Stimulated activated CD8-positive, alpha-beta memory T cell treated with anti-CD3 and anti-CD28 coated beads, Interleukin-4, amount 100 ng/mL, for 48 hours (primary cell): ENCODE data around the gene HERPUD1.
"Not testable (repeated sequence)": the region's sequence is repeated elsewhere in the genome, so short reads cannot be mapped to it uniquely, and the experiment has no call there.

ENCODE experiments used
- DNase-seq: peaks from one replicate; pipeline ENCODE4 v3.0.0-alpha.2; 2020

Gene HERPUD1, protein sequence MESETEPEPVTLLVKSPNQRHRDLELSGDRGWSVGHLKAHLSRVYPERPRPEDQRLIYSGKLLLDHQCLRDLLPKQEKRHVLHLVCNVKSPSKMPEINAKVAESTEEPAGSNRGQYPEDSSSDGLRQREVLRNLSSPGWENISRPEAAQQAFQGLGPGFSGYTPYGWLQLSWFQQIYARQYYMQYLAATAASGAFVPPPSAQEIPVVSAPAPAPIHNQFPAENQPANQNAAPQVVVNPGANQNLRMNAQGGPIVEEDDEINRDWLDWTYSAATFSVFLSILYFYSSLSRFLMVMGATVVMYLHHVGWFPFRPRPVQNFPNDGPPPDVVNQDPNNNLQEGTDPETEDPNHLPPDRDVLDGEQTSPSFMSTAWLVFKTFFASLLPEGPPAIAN

DNA sequence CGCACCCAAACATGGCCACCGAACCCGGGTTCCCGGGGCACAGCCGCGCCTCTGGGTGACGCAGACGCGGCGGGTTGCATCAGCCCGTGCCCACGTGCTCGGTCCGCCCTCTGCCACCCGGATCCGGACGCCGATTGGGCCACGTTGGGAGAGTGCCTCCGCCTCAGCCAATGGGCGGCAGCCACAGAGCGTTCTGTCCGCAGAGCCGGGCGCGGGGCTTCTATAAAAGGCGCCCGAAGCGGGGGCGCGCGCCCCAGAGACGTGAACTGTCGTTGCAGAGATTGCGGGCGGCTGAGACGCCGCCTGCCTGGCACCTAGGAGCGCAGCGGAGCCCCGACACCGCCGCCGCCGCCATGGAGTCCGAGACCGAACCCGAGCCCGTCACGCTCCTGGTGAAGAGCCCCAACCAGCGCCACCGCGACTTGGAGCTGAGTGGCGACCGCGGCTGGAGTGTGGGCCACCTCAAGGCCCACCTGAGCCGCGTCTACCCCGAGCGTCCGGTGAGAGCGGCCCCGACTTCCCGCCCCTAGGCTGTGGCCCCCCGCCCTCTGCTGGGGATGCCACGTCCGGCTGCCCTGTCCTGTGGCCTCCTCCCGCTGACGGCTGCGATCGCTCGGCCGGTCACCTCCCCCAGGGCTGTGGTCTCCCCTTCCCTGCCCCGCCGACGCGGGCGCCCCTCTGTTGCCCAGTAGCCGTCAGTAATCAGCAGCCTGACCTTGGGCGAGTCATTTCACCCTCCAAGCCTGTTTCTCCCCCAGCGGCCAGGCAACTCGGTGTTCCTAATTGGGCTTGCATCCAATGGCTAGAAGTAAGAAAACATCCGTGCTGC is at the start of gene HERPUD1:
Gene HERPUD1, plus strand, starts transcription at position 251 of the 829 bp plus-strand sequence. Its CDS starts 103 bp downstream, at position 354.
- DNase-seq = peak; percentile 99

DNA sequence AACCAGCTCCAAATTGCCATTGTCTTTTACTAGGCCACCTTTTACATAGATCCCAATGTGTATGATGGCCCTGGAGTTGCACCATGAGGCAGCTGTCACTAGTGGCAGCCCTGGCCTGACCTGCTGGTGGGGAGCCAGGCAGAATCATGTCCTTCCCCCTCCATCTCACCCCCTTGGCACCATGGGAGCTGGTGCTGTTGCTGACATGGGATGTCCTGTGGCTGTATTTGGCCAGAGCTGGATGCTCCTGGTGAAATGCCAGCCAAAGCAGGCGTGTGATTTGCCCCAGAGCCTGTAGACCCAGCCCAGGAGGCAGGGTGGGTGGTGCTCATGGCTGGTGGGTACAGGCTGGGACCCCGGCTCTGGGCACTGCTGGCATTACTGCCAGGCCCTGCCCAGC is 48.4 kb upstream of the HERPUD1 start:
- DNase-seq = no peak

DNA sequence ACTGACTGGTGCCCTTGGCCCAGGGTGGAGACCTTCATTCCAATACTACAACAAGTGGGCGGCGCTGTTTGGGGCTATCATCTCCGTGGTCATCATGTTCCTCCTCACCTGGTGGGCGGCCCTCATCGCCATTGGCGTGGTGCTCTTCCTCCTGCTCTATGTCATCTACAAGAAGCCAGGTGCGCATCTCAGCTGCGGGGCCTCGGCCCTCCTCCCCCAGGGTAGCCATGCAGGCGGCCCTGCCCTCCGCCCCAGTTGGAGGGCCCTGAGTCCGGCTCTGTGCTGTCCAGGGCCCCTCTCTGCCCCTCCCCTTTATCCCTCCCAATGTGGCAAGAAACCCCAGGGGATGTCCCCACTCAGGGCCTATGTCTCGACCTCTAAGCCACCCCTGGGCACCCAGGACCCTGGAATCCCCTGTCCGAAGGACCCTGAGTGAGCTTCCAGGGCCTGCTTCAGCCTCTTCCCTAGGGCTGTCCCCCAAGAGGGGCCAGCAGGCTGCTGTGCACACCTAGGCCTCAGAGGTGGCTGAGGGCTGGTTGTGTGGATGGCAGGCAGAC is 47.8 kb upstream of the HERPUD1 start:
- DNase-seq = no peak

DNA sequence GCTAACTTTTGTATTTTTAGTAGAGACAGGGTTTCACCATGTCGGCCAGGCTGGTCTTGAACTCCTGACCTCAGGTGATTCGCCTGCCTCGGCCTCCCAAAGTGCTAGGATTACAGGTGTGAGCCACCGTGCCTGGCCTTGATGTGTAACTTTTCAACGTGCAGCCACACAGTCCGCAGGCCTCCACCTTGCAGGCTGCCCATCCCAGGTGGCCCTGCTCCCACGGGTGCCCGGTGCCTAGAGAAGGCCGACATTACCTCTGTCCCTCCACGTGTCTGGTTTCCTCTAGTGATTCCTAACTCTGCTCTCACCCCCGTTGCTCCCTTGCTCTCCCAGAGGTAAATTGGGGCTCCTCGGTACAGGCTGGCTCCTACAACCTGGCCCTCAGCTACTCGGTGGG is 47.0 kb upstream of the HERPUD1 start:
- not testable (repeated sequence) for DNase-seq

DNA sequence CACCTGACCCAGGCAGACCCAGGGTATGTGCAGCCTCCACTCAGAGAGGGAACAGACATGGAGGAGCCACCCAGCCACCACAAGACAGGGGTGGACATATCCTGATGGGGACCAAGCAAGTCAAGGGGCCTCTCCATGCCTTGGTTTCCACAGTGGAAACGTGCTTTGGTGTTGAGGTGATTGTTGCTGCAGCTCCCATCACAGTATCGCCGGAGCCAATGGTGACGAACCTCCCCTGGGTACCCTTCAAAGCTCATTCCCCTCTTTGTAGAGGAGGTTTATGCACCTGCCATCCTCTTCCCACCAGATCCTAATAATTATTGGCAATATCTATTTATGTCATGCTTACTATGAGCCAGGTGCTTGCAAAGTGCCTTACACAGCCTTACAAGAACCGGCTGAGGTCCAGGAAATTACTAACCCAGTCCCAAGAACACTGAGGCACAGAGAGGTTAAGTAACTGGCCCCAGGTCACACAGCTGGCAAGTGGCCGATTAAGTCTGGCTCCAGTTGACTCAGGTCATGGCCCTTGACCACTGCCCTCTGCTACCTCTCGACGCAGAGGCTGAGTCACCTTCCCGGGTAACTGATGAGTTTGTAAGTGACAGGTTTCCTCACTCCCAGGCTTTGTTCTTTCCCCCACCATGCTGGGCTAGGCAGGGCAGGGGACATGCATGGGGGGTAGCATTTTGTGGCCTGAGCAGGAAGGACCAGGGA is 46.3 kb upstream of the HERPUD1 start:
- no peak for DNase-seq

DNA sequence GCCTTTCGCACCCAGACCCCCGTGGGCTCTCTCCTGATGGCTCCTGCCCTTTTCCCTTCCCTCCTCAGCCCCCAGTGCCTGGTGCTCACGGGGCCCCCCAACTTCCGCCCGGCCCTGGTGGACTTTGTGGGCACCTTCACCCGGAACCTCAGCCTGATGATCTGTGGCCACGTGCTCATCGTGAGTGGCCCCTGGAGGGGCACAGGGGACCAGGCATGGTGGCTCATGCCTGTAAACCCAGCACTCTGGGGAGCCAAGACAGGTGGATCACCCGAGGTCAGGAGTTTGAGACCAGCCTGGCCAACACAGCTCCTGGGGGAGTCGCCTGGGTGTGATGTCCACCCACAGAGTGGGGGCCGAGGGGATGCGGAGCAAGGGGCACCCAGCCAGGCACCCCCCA is 45.6 kb upstream of the HERPUD1 start:
- DNase-seq = no peak

DNA sequence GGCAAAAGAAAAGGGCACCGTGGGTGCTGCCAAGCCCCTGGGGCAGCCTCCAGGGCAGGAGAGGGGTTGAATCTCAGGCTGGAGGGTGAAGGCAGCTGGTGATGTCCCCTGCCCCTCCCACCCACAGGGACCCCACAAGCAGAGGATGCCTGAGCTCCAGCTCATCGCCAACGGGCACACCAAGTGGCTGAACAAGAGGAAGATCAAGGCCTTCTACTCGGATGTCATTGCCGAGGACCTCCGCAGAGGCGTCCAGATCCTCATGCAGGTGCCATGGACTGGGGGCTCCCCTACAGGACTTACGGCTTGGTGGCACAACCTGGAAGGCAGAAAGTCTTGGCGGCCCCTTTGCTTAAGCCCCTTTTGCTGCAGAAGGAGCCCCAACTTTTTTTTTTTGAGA is 45.1 kb upstream of the HERPUD1 start:
- no peak for DNase-seq

DNA sequence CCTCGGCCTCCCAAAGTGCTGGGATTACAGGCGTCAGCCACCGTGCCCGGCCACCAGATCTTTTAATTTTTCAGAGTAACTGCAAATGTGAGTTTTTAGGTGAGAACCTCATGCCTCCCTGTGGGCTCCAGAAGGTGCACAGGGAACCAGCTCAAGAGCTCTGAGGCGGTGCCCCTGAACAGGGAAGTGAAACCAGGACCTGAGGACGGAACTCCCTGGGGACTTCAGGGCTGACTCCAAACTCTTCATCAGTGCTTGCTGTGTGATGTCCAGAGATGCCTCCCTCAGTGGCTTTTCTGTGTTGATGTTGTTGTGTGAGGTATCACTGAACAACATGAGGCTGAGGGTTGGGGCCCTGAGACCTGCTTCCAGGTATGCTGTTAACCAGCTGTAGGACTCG is 43.1 kb upstream of the HERPUD1 start:
- DNase-seq = no peak

DNA sequence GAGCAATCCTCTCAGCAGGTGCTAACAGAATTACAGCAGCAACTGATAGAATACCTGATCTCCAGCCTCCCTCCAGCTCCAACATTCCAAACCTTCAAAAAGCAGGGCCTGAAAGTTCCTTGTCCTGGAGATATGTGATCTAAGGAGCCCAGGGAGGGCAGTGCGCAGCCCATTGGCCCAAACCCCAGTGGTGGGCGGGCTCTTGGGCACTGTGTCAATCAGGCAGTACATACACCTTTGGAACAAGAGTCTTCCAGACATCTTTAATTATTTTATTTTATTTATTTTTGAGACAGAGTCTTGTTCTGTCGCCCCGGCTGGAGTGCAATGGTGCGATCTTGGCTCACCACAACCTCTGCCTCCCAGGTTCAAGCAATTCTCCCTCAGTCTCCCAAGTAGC is 42.7 kb upstream of the HERPUD1 start:
- DNase-seq = no peak

DNA sequence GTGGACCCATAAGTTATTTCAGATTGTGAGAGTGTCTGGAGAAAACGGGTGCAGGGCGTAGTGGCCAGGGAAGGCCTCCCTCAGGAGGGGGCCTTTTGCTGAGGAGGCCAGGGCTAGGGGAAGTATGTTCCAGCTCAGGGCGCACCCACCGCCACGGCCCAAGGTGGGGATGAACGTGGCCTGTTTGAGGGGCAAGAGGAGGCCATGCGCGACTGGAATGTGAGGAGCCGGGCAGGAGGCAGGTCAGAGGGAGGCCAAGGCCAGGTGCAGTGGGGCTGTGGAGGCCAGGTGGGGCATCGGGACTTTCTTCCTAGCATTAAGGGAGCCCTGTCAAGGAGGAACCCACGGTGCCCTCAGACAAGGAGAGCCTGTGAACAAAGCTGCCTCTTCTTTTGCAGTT is 40.3 kb upstream of the HERPUD1 start:
- no peak for DNase-seq

DNA sequence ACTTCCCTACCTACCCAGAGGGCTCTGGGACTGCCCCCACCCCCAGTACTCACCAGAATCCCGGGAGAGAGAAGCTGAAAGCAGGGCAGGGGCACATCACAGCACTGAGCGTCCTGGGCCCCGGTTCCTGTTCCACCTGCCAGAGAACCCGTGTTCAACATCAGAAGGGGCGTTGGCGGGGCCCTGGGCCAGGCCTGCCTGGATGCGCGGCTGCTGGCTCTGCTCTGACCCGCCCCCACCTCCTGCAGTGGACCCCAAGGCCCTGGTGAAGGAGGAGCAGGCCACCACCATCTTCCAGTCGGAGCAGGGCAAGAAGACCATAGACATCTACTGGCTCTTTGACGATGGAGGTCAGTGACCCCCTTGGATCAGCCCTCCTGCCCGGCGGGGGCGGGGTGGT is 39.2 kb upstream of the HERPUD1 start:
- no peak for DNase-seq

DNA sequence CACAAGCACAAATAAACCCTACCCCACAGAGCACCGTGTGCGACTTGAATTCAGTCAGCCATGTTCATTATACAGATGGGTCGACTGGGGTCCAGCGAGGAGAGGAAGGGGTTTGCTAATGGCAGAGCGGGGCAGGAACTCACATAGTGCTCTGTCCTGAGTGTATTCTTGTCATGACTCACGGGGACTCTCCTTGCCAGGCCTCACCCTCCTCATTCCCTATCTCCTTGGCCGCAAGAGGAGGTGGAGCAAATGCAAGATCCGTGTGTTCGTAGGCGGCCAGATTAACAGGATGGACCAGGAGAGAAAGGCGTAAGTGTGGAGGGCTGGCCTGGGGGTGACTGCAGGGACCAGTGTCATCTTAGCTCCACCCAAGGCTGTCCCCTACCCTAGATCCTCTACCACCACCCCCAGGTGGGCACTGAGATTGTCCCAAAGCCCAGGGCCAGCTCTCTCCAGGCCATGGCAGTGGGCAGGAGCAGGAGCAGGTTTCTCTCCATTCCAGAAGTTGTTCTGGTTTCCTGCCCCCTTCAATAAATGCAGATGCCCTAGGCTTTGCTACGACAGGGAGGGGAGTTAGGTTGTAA is 37.5 kb upstream of the HERPUD1 start:
- DNase-seq = no peak

DNA sequence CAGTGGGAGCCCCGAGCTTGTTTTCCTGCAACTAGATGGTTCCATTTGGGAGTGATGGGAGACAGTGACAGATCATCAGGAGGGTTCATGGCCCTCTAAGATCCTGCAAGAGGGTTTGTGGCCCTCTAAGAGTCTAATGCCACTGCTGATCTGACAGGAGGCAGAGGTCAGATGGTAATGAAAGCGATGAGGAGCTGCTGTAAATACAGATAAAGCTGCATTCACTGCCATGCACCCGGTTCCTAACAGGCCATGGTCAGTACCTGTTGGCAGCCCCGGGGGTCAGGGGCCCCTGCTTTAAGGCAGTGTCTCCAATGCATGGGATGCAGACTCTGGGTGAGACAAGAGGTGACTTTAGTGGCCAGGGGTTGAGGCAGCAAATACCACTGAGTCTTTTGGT is 36.1 kb upstream of the HERPUD1 start:
- DNase-seq = no peak

DNA sequence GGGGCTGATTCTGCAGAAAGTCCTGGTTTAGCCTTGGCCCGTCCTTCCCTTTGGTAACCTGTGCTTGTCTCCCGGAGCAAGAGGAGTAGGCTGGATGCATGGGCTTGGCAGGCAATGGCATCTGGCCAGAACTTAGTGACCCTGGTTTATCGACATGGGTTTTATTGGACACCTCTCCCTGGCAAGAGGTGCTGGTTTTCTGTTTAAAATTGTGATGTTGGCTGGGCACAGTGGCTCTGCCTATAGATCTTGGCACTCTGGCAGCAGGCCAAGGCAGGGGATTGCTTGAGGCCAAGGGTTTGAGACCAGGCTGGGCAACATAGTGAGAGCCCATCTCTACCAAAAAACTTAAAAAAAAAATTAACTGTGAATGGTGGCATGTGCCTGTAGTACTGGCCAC is 35.7 kb upstream of the HERPUD1 start:
- no peak for DNase-seq

DNA sequence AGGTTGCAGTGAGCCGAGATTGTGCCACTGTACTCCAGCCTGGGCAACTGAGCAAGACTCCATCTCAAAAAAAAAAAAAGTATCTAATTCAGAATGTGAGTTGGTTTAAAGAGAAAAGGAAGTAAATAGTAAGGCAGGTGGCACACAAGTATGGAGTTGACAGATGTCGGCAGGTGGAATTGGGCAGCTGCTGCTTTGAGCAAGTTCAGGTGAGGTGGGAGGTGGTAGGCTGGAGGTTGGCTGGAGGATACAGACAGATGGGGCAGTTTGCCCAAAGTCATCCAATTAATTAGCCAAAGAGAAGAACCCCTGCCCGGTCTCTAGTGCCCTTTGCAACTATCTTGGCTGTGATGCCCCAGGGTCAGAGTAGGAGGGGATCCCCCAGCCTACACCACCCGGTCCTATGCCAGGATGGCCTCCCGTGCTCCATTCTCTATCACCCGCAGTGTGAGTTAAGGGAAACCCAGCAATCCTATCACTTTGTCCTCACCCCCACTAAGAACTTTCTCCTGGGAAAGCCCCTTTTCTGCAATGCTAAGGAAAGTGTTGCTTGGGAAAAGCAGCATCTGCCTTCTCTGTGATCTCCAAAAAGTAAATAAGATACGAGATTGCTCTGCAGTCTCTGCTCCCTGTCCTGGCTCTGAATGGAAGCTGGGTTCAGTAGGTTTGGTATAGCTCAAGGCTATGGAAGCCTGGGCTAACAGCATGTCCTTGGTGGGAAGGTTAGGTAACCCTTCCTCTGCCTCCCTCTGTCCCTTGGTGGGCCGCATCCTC is 34.7 kb upstream of the HERPUD1 start:
- no peak for DNase-seq

DNA sequence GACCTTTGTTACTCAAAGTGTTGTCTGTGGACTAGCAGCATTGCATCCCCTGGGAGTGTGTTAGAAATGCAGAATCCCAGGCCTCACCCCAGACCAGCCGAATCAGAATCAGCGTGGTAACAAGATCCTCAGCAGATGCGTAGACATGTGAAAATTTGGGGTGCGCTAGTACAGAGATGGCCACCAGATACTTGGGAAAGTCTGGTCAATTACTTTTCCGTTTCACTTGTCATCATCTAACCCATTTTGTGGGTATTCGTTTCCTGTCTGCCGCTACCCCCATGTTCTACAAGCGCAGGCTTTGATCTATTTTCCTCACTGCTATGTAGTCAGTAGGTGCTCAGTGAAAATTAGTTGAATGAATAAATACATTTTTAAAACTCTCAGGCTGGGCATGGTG is 33.1 kb upstream of the HERPUD1 start:
- DNase-seq = no peak

DNA sequence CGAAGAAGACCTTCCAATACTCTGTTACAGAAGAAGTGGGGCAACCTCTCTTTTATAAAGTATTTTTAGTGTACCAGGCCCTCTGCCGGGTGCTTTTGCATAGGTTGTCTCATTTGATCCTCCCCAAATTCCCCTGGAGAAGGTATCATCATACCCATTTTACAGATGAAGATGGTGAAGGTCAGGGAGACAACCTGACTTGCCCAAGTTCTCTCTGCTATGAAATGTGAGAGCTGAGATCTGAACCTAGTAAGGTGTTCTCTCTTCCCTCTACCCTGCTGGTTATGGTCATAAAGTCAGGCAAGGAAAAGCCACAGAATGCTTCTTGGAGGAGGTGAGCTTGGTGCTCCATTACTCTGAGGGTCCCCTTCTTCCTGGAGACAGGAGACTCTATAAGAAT is 28.1 kb upstream of the HERPUD1 start:
- DNase-seq = no peak

DNA sequence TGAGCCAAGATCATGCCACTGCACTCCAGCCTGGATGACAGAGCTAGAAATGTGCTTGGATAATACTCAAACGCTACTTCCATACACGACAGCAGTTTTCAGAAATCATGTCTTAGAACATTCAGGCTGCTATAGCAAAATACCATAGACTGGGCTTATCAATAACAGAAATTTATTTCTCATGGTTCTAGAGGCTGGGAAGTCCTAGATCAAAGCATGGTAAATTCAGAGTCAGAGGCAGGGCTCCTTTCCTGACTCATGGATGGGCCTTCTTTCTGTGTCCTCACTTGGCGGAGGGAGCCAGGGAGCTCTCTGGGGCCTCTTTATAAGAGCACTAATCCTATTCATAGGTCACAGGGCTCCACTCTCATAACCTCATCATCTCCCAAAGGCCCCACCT is 24.5 kb upstream of the HERPUD1 start:
- DNase-seq = no peak

DNA sequence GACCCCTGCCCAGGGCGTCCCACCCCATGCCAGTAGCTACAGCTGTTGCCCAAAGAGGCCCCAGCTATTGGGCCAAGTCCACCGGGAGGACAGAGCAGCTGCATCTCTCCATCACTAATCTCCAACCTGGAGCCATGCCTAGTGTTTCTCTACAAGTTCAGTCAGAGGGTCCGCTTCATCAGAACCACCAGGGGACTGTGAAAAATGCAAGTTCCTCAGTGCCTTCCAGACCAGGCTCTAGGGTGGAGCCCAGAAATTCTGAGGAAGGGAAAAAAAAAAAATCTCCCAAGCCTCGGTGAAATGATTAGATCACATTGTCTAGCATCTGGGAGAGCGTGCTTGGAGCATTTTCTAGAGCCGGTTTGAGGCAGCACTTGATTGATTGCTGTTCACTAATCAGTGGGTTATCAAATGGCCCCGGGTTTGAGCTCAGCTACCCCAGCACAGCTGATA is 22.4 kb upstream of the HERPUD1 start:
- DNase-seq = no peak

DNA sequence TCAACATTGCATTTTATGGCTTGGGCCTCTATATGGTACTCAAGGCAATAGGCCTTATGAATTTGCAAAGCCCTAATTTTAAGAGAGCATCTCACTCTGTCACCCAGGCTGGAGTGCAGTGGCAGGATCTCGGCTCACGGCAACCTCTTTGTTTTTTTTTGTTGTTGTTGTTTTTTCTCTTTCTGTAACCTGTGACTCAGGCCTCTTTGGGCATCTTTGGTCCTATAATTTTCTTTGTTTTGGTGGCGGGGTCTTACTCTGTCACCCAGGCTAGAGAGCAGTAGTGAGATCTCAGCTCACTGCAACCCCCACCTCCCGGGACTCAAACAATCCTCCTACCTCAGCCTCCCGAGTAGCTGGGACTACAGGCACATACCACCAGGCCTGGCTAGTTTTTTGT is 21.8 kb upstream of the HERPUD1 start:
- no peak for DNase-seq

DNA sequence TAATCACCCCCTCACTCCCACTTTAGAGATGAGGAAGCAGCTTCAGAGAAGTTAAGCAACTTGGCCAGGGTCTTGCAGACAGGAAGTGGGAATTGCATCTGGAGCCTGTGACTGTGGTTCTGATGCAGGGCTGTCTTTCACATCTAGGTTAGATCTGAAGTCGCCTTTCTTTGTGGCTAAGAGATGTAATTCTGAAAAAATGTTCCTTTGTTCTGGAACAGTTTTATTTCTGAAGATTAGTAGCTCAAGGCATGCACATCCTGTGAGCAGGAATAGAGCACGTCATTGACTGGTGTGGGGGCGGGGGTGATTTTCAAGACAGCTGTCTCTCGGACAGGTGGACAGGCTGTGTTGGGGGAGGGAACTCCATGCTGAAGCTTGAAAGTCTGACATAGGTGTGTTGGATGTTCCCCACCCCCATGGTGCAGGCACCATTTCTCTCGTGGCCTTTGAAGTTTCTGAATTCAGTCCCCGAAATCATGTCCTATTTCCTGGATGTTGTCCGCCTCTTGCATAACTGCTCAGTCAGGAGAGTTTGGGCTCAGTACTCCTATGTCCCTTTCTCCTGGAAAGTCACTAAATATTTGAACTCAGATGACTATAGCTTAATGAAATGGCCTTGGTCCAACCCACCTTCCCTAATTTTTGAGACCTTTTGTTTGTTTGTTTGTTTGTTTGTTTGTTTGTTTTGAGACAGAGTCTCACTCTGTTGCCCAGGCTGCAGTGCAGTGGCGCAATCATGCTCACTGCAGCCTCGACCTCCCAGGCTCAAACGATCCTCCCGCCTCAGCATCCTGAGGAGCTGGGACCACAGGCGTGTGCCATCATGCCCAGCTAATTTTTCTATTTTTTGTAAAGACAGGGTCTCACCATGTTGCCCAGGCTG is 21.0 kb upstream of the HERPUD1 start:
- DNase-seq = peak; percentile 60
